Brain microvascular endothelial cell (primary cell): ENCODE data around the gene MED14.

Source experiments
- DNase-seq: peaks from one replicate; pipeline ENCODE4 v3.0.0-alpha.2; 2020
- H3K27ac ChIP-seq: fragments of 250-450 bp; sonication (Bioruptor Pico); 2 replicates; pipeline ENCODE4 v1.5.1; 2020; ENCODE audit warnings: mild to moderate bottlenecking, moderate library complexity
- H3K27me3 ChIP-seq: fragments of 250-450 bp; sonication (Bioruptor Pico); replicated peaks from 2 replicates; pipeline ENCODE4 v1.5.1; 2020; ENCODE audit warnings: mild to moderate bottlenecking
- H3K36me3 ChIP-seq: fragments of 250-450 bp; sonication (Bioruptor Pico); replicated peaks from 2 replicates; pipeline ENCODE4 v1.5.1; 2020; ENCODE audit warnings: mild to moderate bottlenecking
- H3K4me3 ChIP-seq: 2 replicates; pipeline ENCODE4 v1.5.1; 2011; ENCODE audit warnings: low read depth, mild to moderate bottlenecking, control low read depth, low read length, moderate library complexity
- CTCF ChIP-seq: IDR thresholded peaks from 2 replicates; pipeline ENCODE4 v1.5.1; 2011; ENCODE audit warnings: low read depth, mild to moderate bottlenecking, moderate library complexity, low read length, control low read depth, inconsistent platforms; ENCODE audit errors: missing control alignments
- in situ Hi-C: cut with HindIII; loops from 2 replicates; pipeline ENCODE4 v1.10.0; 2017; ENCODE audit warnings: low sequenced_read_pairs, low pct_ligation_motif_present

Gene MED14

GRCh38 chrX:40617566-40617965 is 117.8 kb downstream of the MED14 start:
- Histone ChIP-seq H3K27me3 (no peaks in the 10 kb centered on the region), H3K27ac (no peak overlapping the region), H3K36me3 (no peaks in the 10 kb centered on the region), H3K4me3 (no peak overlapping the region)
- no peak for DNase-seq
- in situ Hi-C loops = no loop called here
- no peak for TF ChIP-seq CTCF

- Histone ChIP-seq H3K4me3 (no peak overlapping the region), H3K27me3 (no peaks in the 10 kb centered on the region), H3K36me3 (no peaks in the 10 kb centered on the region), H3K27ac (no peak overlapping the region)
- in situ Hi-C loops = no loop called here
- no peak for TF ChIP-seq CTCF
- no peak for DNase-seq
Measured at GRCh38 chrX:40615976-40616375, 119.4 kb downstream of the MED14 start.

- TF ChIP-seq CTCF = no peak
- no peak overlapping the region for H3K27ac ChIP-seq
- H3K4me3 ChIP-seq = no peak overlapping the region
- no peaks in the 10 kb centered on the region for H3K27me3 ChIP-seq
- in situ Hi-C loops = no loop called here
- no peaks in the 10 kb centered on the region for H3K36me3 ChIP-seq
- no peak for DNase-seq
Measured at GRCh38 chrX:40612511-40612910, 122.8 kb downstream of the MED14 start.

GRCh38 chrX:40607381-40607780 is 128.0 kb downstream of the MED14 start:
- no peak overlapping the region for H3K27ac ChIP-seq
- H3K36me3 ChIP-seq = no peaks in the 10 kb centered on the region
- no peak overlapping the region for H3K4me3 ChIP-seq
- DNase-seq = no peak
- no peak for TF ChIP-seq CTCF
- H3K27me3 ChIP-seq = no peaks in the 10 kb centered on the region
- in situ Hi-C loops = no loop called here

GRCh38 chrX:40603446-40603845 is 131.9 kb downstream of the MED14 start:
- no peak for DNase-seq
- no peak overlapping the region for H3K4me3 ChIP-seq
- no peaks in the 10 kb centered on the region for H3K36me3 ChIP-seq
- H3K27ac ChIP-seq = no peak overlapping the region
- TF ChIP-seq CTCF = no peak
- in situ Hi-C loops = no loop called here
- H3K27me3 ChIP-seq = no peaks in the 10 kb centered on the region
